ENCODE data around the gene DOK7. TPM values are rescaled to one million over a fixed set of nuclear protein-coding genes. Genes with fewer than 3 reads are reported as not detected.

DOK7 gene
- total RNA-seq, 2 experiments from 2014 or later, result not detected

GRCh38 chr4:3519468-3520264, 56.6 kb downstream of the DOK7 start:
- intact Hi-C loops (cut with DNase I, micrococcal nuclease), result no loop called here
- Mint-ChIP-seq H3K4me3 (no peak overlapping the region), H3K36me3 (ENCODE audit: low read depth) (peaks cover 73% of the 10 kb centered on the region), H3K4me1 (ENCODE audit: low read depth) (no peaks in the 10 kb centered on the region), H3K9me3 (no peaks in the 10 kb centered on the region), H3K27me3 (no peaks in the 10 kb centered on the region), H3K27ac (no peak overlapping the region)
- H3K4me1 ChIP-seq (ENCODE audit: insufficient read depth, low read length), result no peaks in the 10 kb centered on the region
- ChIA-PET POLR2A (no interaction called here), CTCF (no interaction called here)
- H3K9me3 ChIP-seq (ENCODE audit: control insufficient read depth in 1 of 2, insufficient read depth in 1 of 2, low read length in 2 of 2), result no peaks in the 10 kb centered on the region
- DNase-seq, result no peak
- no peak for TF ChIP-seq CTCF (IDR thresholded peaks at IDR 0.05)
- no peak overlapping the region for H3K4me3 ChIP-seq (ENCODE audit: low read length)
- no peaks in the 10 kb centered on the region for H3K27me3 ChIP-seq (ENCODE audit: control insufficient read depth in 1 of 2, insufficient read depth in 2 of 2, low read length in 2 of 2)
- peaks cover 96% of the 10 kb centered on the region for H3K36me3 ChIP-seq (ENCODE audit: insufficient read depth, low read length)
- no peak overlapping the region for H3K27ac ChIP-seq (ENCODE audit: low read depth in 1 of 2, low read length in 2 of 2)
- ATAC-seq (ENCODE audit: poor library complexity), result no peak

DNA sequence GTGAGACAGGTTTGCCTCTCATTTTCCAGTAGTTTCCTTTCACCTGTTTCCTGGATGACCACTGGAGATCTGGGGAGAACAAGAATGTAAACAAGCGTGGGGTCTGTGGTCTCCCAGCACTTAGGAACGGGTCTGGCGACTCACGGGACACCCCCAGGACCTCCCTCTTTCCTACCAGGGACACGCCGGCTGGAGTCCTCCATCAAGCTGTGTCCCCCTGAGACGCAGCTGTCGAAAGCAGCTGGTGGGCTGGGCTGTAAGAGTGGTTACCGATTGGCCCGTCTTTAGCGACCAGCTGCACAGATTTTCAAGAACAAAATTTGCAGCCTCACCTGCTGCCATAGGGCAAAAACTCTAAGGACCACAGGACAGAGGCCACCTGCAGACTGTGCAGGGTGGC, 57.2 kb downstream of the DOK7 start:
- DNase-seq (no peak), ATAC-seq (ENCODE audit: poor library complexity) (no peak)
- Histone ChIP-seq H3K27ac (ENCODE audit: low read depth in 1 of 2, low read length in 2 of 2) (no peak overlapping the region), H3K4me3 (ENCODE audit: low read length) (no peak overlapping the region), H3K36me3 (ENCODE audit: insufficient read depth, low read length) (peaks cover 95% of the 10 kb centered on the region), H3K27me3 (ENCODE audit: control insufficient read depth in 1 of 2, insufficient read depth in 2 of 2, low read length in 2 of 2) (no peaks in the 10 kb centered on the region), H3K9me3 (ENCODE audit: control insufficient read depth in 1 of 2, insufficient read depth in 1 of 2, low read length in 2 of 2) (no peaks in the 10 kb centered on the region), H3K4me1 (ENCODE audit: insufficient read depth, low read length) (no peaks in the 10 kb centered on the region)
- Mint-ChIP-seq H3K4me3 (no peak overlapping the region), H3K36me3 (ENCODE audit: low read depth) (peaks cover 73% of the 10 kb centered on the region), H3K9me3 (no peaks in the 10 kb centered on the region), H3K27ac (no peak overlapping the region), H3K27me3 (no peaks in the 10 kb centered on the region), H3K4me1 (ENCODE audit: low read depth) (no peaks in the 10 kb centered on the region)
- TF ChIP-seq CTCF (IDR thresholded peaks at IDR 0.05), result no peak
- POLR2A ChIA-PET, result no interaction called here
- CTCF ChIA-PET, result no interaction called here
- intact Hi-C loops (cut with DNase I, micrococcal nuclease), result no loop called here

DNA sequence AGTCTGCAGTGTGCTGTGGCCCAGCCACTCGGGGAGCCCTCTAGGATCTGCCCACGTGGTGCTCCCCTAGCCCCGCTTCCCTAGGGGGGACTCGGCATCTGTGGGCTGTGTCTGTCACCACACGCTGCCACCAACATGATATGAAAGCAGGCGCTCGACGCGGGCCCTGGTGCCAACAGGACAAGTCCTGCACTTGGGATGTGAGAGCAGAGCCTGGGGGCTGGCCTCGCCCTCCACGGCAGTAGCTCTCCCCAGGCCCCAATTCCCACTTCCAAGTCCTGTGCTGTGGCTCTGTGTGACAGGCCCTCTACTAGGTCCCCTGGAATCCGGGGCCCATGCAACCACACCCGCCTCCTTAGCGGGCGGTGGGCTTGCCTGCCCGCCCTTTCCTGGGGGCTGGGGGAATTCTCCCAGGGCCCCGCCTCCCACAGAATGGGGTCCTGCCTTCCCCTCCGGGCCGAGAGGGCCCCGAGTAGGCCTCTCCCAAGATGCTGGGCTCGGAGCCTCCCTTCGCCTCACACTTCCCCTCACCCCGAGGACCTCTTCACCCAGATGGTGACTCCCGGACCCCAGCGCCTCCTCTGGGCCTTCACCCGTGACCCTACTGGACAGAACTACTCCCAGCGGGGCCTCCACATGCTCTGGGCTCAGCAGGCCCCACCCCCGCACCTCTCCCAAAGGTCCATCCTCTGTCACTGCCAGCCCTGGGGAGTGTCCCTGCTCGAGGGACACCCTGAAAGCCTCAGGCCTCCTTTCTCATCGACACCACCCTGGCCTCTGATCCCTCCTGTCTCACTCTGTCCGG, 57.9 kb downstream of the DOK7 start:
- Histone ChIP-seq H3K4me3 (ENCODE audit: low read length) (no peak overlapping the region), H3K4me1 (ENCODE audit: insufficient read depth, low read length) (no peaks in the 10 kb centered on the region), H3K27me3 (ENCODE audit: control insufficient read depth in 1 of 2, insufficient read depth in 2 of 2, low read length in 2 of 2) (no peaks in the 10 kb centered on the region), H3K9me3 (ENCODE audit: control insufficient read depth in 1 of 2, insufficient read depth in 1 of 2, low read length in 2 of 2) (no peaks in the 10 kb centered on the region), H3K27ac (ENCODE audit: low read depth in 1 of 2, low read length in 2 of 2) (no peak overlapping the region), H3K36me3 (ENCODE audit: insufficient read depth, low read length) (peaks cover 95% of the 10 kb centered on the region)
- no peak overlapping the region for H3K27ac Mint-ChIP-seq
- ATAC-seq (ENCODE audit: poor library complexity), result no peak
- H3K36me3 Mint-ChIP-seq (ENCODE audit: low read depth), result peaks cover 72% of the 10 kb centered on the region
- H3K9me3 Mint-ChIP-seq, result no peaks in the 10 kb centered on the region
- H3K4me3 Mint-ChIP-seq, result no peak overlapping the region
- DNase-seq, result no peak
- H3K4me1 Mint-ChIP-seq (ENCODE audit: low read depth), result no peaks in the 10 kb centered on the region
- intact Hi-C loops (cut with DNase I, micrococcal nuclease), result no loop called here
- TF ChIP-seq CTCF (IDR thresholded peaks at IDR 0.05), result no peak
- no peaks in the 10 kb centered on the region for H3K27me3 Mint-ChIP-seq
- ChIA-PET CTCF (no interaction called here), POLR2A (no interaction called here)

Data from CD4-positive, alpha-beta T cell (primary cell).